Endodermal cell (in vitro differentiated cells): ENCODE measurements around the gene AQR. TPM values are rescaled to one million over a fixed set of nuclear protein-coding genes. Genes with fewer than 3 reads are reported as not detected.

ENCODE experiments used
- DNase-seq: peaks from one replicate; pipeline ENCODE4 v3.0.0-alpha.2; 2017
- H3K27ac ChIP-seq: 2 replicates; pipeline ENCODE4 v1.5.1; 2013; ENCODE audit warnings: mild to moderate bottlenecking, low read depth, low read length, moderate library complexity
- H3K27me3 ChIP-seq: 2 replicates; pipeline ENCODE4 v1.6.1; 2013; ENCODE audit warnings: mild to moderate bottlenecking, low read length, moderate library complexity; ENCODE audit not compliant: insufficient read depth, control insufficient read depth, poor library complexity, severe bottlenecking
- H3K36me3 ChIP-seq: 2 replicates; pipeline ENCODE4 v1.7.0; 2013; ENCODE audit warnings: mild to moderate bottlenecking, low read length, moderate library complexity; ENCODE audit not compliant: control insufficient read depth, insufficient read depth
- H3K4me1 ChIP-seq: one replicate; pipeline ENCODE4 v1.7.0; 2013; ENCODE audit warnings: low read length; ENCODE audit not compliant: control insufficient read depth, insufficient read depth
- H3K4me3 ChIP-seq: 2 replicates; pipeline ENCODE4 v1.5.1; 2013; ENCODE audit warnings: mild to moderate bottlenecking, low read length, moderate library complexity
- H3K9ac ChIP-seq: 2 replicates; pipeline ENCODE4 v1.6.1; 2013; ENCODE audit warnings: mild to moderate bottlenecking, low read length, moderate library complexity; ENCODE audit not compliant: poor library complexity, severe bottlenecking; ENCODE audit errors: extremely low read depth
- H3K9me3 ChIP-seq: 2 replicates; pipeline ENCODE4 v1.6.1; 2013; ENCODE audit warnings: mild to moderate bottlenecking, low read length, moderate library complexity; ENCODE audit not compliant: control insufficient read depth
- H3K27ac Mint-ChIP-seq: 2 replicates; pipeline ENCODE4 v1.8.0; 2020; ENCODE audit warnings: mixed read lengths
- H3K27me3 Mint-ChIP-seq: 2 replicates; pipeline ENCODE4 v1.8.0; 2021; ENCODE audit warnings: mild to moderate bottlenecking, mixed read lengths; ENCODE audit not compliant: insufficient read depth
- H3K36me3 Mint-ChIP-seq: 2 replicates; pipeline ENCODE4 v1.8.0; 2020; ENCODE audit warnings: low read depth, mixed read lengths
- H3K4me1 Mint-ChIP-seq: 2 replicates; pipeline ENCODE4 v1.8.0; 2020; ENCODE audit warnings: mixed read lengths
- H3K4me3 Mint-ChIP-seq: 2 replicates; pipeline ENCODE4 v1.8.0; 2020; ENCODE audit warnings: mild to moderate bottlenecking, moderate library complexity, mixed read lengths
- H3K9me3 Mint-ChIP-seq: 2 replicates; pipeline ENCODE4 v1.8.0; 2020; ENCODE audit warnings: mild to moderate bottlenecking, mixed read lengths
- CTCF ChIP-seq: fragments of 200-600 bp; sonication (generic); conservative IDR thresholded peaks from 2 replicates; pipeline ENCODE4 v1.5.0; 2021; ENCODE audit warnings: antibody characterized with exemption, mild to moderate bottlenecking
- WGBS, 2 experiments: methylation state at CpG; one replicate each; pipeline versions ENCODE4 v1.1.5 to v1.1.7; 2013; ENCODE audit warnings: missing lambda C conversion rate in 2 of 2, mixed read lengths in 1 of 2; ENCODE audit not compliant: insufficient coverage in 1 of 2, insufficient read length in 1 of 2; 5-methylcytosine and 5-hydroxymethylcytosine counted together
- total RNA-seq, 2 donors: library from RNA; stranded (reverse); fragmentation: NEBNext Ultra II Directional in 1 of 2; extraction: Animal tissue kit (Norgen Biotek cat#: 25700) in 1 of 2; gene quantifications; 2 replicates in 1 of 2; 3 replicates in 1 of 2; pipeline ENCODE4 v1.2.1, GENCODE V29; 2021

Gene AQR
- total RNA-seq, 2 donors from 2014 or later = 48.8 to 49.6 TPM

- WGBS, 2 experiments = 95 to 100% methylated on average over 1 of the region's 1 CpG
- H3K9me3 ChIP-seq = no peaks in the 10 kb centered on the region
- TF ChIP-seq CTCF = no peak
- H3K4me1 ChIP-seq = no peaks in the 10 kb centered on the region
- DNase-seq = no peak
- no peaks in the 10 kb centered on the region for H3K27me3 Mint-ChIP-seq
- no peak overlapping the region for H3K4me3 Mint-ChIP-seq
- H3K36me3 ChIP-seq = peaks cover 54% of the 10 kb centered on the region
- no peaks in the 10 kb centered on the region for H3K4me1 Mint-ChIP-seq
- H3K36me3 Mint-ChIP-seq = peaks cover 33% of the 10 kb centered on the region
- H3K9ac ChIP-seq = no peak overlapping the region
- no peak overlapping the region for H3K27ac Mint-ChIP-seq
- H3K4me3 ChIP-seq = no peak overlapping the region
- no peaks in the 10 kb centered on the region for H3K9me3 Mint-ChIP-seq
- no peak overlapping the region for H3K27ac ChIP-seq
- no peaks in the 10 kb centered on the region for H3K27me3 ChIP-seq
Observed at GRCh38 chr15:34855413-34855812, 114.1 kb downstream of the AQR start.

DNA sequence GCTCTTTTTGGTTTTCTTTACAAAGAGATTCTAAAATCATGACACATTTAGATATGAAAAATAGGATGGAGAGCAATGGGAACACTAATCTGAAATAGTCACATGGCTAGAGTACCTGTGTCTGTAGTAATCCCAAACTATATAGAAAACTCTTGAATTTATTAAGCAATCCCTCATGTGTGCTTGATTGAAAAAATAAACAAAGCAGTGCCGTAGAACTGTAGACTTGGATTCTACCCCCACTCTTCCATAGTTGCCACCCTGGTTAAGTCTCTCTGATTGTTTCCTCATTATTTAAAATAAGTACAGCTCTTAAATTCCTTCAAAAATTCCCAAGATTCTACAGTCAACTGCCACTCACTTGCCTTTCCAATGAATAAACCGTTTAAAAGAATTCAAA is 115.3 kb downstream of the AQR start:
- Histone ChIP-seq H3K9me3 (no peaks in the 10 kb centered on the region), H3K4me1 (no peaks in the 10 kb centered on the region), H3K27ac (no peak overlapping the region), H3K4me3 (no peak overlapping the region), H3K27me3 (no peaks in the 10 kb centered on the region), H3K9ac (no peak overlapping the region), H3K36me3 (peaks cover 43% of the 10 kb centered on the region)
- Mint-ChIP-seq H3K4me3 (no peak overlapping the region), H3K9me3 (no peaks in the 10 kb centered on the region), H3K27ac (no peak overlapping the region), H3K36me3 (peaks cover 33% of the 10 kb centered on the region), H3K27me3 (no peaks in the 10 kb centered on the region), H3K4me1 (no peaks in the 10 kb centered on the region)
- 88 to 91% methylated on average over 2 of the region's 2 CpGs for WGBS, 2 experiments
- TF ChIP-seq CTCF = no peak
- DNase-seq = no peak

DNA sequence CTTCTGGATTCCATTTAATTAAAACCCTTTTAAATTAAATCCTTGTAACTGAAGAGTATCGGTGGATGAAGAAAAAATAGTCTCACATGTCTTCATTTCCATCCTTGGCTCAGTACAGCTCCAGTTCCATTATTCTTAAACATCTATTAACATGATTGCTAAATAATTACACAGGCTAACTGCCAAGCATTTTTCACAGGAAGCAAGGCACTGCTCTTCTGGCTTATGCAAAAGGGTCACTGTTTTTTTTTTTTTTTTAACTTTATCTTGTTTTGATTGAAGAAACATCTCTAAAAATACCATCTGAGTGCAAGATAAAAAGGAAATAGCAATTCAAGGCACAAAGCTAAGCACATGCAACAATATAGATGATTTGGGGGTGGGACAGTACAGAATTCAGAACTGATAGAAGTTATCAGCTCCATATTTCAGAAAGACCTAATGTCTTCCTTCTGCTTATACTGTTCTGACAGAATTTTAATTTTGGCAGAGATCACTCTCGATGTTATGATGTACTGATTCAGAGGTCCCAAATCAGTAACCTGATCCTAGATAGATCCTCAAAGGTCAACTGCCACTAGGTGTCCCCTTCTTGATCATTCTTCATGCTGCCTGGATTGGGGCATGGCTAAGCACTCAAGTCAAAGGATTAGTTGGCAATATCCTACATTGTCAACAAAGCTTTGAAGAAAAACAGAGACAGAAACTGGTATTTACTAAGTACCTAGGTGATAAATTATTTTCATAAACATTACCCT is 116.4 kb downstream of the AQR start:
- Mint-ChIP-seq H3K9me3 (no peaks in the 10 kb centered on the region), H3K4me3 (no peak overlapping the region), H3K36me3 (peaks cover 25% of the 10 kb centered on the region), H3K27ac (no peak overlapping the region), H3K27me3 (no peaks in the 10 kb centered on the region), H3K4me1 (no peaks in the 10 kb centered on the region)
- Histone ChIP-seq H3K9ac (no peak overlapping the region), H3K9me3 (no peaks in the 10 kb centered on the region), H3K27me3 (no peaks in the 10 kb centered on the region), H3K4me3 (no peak overlapping the region), H3K27ac (no peak overlapping the region), H3K4me1 (no peaks in the 10 kb centered on the region), H3K36me3 (peaks cover 32% of the 10 kb centered on the region)
- WGBS, 2 experiments = 93 to 99% methylated on average over 2 of the region's 2 CpGs
- DNase-seq = no peak
- peak; percentile 56 for TF ChIP-seq CTCF
